ENCODE data around the gene RGS12. TPM values are rescaled to one million over a fixed set of nuclear protein-coding genes. Genes with fewer than 3 reads are reported as not detected.

Gene RGS12
- total RNA-seq, 4 donors from 2014 or later = 14.6 to 25.1 (median 20.9) TPM

DNA sequence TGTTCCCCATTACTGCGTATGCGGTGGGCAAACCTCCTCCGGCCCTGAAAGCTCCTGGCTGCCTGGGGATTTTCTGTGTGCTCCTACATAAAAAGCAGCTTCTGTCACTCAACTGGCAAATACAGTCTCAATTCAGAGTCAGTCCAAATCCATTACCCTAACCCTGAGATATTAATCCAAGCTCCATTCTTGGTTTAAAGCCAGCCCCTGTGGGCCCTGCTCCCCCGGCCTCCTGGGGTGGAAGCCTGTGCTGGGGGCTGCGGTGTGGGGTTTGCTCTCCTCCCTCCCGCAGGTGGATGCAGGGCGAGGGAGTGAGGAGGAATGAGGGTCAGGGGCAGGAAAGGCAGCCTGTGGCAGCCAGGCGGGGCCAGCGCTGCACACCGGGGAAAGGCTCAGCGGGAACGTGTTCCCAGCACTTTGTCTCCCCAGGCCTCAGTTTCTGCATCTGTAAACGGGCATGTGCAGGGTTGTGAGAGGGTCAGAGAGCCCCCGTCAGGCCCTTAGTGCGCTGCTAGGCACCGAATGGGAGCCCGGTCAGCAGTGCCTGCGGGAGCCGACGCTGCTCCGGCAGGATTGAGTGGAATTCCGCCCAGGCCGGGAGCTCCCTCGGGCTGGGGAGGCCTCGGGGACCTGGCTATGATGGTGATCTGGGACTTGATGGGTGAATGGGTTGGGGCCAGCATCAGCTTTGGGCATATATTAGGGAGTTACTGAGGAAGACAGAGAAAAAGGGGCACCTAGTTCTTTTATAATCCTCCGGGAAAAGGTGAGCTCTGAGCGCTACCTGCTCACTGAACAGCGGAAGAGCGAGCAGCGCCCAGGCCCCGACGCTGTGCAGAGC lies 6.3 kb upstream of the RGS12 start:
- Histone ChIP-seq H3K27ac (no peak overlapping the region), H3K4me1 (peaks cover 5 to 8% of the 10 kb centered on the region in 2 donors), H3K27me3 (no peaks in the 10 kb centered on the region), H3K36me3 (no peaks in the 10 kb centered on the region), H3K9me3 (no peaks in the 10 kb centered on the region), H3K4me3 (replicated peaks in 1 of 3) (no peak overlapping the region)
- 74 to 77% methylated on average over 32 of the region's 32 CpGs for WGBS, 2 donors
- DNase-seq = no peak
- intact Hi-C loops (cut with DNase I) = no loop called here
- TF ChIP-seq, protein P1, sequence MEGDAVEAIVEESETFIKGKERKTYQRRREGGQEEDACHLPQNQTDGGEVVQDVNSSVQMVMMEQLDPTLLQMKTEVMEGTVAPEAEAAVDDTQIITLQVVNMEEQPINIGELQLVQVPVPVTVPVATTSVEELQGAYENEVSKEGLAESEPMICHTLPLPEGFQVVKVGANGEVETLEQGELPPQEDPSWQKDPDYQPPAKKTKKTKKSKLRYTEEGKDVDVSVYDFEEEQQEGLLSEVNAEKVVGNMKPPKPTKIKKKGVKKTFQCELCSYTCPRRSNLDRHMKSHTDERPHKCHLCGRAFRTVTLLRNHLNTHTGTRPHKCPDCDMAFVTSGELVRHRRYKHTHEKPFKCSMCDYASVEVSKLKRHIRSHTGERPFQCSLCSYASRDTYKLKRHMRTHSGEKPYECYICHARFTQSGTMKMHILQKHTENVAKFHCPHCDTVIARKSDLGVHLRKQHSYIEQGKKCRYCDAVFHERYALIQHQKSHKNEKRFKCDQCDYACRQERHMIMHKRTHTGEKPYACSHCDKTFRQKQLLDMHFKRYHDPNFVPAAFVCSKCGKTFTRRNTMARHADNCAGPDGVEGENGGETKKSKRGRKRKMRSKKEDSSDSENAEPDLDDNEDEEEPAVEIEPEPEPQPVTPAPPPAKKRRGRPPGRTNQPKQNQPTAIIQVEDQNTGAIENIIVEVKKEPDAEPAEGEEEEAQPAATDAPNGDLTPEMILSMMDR (IDR thresholded peaks at IDR 0.05) = no peak
- no peak for TF ChIP-seq POLR2A (IDR thresholded peaks at IDR 0.05)

DNA sequence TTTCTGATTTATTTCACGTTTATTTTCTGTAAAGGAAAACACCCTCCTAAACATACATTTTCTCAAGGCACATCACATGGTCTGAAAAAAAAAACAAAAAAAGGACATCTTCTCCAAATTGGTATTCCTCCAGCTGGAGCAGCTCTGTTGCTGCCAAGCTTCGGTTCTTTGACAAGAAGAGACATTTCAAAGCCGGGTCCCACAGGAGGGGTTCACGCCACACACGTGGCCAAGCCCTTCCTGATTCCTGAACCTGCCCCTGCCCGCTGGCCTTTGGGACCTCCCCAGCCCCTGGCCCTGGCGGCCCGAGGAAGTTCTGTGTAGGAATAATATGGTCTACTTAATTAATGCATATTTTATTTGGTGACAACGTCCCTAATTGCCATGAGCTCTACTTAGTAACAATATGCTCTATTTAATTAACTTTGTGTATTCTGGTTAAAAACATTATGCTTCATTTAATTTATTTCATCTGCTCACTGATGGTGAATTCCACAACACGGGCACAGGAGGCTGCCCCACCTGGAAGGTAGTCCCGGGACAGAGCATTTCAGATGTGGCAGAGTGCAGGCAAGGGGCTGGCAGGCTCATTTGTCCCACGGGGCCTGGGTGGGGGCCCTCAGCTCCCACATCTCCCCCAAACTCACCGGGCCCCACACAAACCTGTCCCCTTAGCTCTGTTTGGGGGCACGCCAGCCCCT lies 5.4 kb upstream of the RGS12 start:
- DNase-seq = no peak
- no peaks in the 10 kb centered on the region for H3K27me3 ChIP-seq
- peaks cover 9 to 11% of the 10 kb centered on the region in 2 donors for H3K4me1 ChIP-seq
- no peak overlapping the region for H3K27ac ChIP-seq
- H3K4me3 ChIP-seq (replicated peaks in 1 of 3) = no peak overlapping the region
- intact Hi-C loops (cut with DNase I) = no loop called here
- TF ChIP-seq, protein P1 (IDR thresholded peaks at IDR 0.05) = no peak
- TF ChIP-seq POLR2A (IDR thresholded peaks at IDR 0.05) = no peak
- no peaks in the 10 kb centered on the region for H3K9me3 ChIP-seq
- H3K36me3 ChIP-seq = no peaks in the 10 kb centered on the region
- WGBS, 2 donors = 57 to 62% methylated on average over 13 to 14 of the region's 14 CpGs

DNA sequence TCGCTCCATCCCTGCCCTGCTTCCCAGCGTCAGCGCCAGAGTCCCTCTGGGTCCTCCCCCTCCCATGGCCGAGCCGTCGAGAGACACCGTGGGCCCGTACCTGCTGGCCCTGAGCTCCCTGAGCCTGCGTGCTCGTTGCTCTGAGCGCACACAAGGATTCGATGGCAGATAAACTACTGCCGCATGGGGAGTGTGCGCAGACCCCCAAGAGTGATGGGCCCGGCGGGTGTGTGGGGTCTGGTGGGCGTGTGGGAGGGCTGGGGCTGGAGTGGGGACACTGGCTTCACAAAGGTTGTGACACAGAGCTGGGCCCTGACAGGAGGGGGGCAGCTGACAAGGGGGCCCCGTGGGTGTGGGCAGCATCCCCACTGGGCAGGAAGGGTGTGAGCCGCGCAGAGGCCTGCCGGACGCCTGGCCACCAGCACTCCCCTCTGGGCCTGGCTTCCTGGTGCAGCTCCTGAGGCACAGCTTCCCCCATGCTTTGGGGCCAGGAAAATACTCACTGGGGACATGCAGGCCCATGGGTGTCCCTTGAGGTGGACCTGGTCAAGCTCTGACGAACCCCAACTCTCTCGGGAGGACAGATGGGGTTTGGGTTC lies 4.8 kb upstream of the RGS12 start:
- H3K4me3 ChIP-seq (replicated peaks in 1 of 3) = no peak overlapping the region
- H3K27ac ChIP-seq = no peak overlapping the region
- 71 to 77% methylated on average over 14 to 19 of the region's 24 CpGs for WGBS, 2 donors
- DNase-seq = no peak
- no peaks in the 10 kb centered on the region for H3K27me3 ChIP-seq
- TF ChIP-seq, protein P1 (IDR thresholded peaks at IDR 0.05) = no peak
- no peak for TF ChIP-seq POLR2A (IDR thresholded peaks at IDR 0.05)
- H3K36me3 ChIP-seq = no peaks in the 10 kb centered on the region
- H3K4me1 ChIP-seq = peaks cover 9 to 11% of the 10 kb centered on the region in 2 donors
- intact Hi-C loops (cut with DNase I) = no loop called here
- no peaks in the 10 kb centered on the region for H3K9me3 ChIP-seq

DNA sequence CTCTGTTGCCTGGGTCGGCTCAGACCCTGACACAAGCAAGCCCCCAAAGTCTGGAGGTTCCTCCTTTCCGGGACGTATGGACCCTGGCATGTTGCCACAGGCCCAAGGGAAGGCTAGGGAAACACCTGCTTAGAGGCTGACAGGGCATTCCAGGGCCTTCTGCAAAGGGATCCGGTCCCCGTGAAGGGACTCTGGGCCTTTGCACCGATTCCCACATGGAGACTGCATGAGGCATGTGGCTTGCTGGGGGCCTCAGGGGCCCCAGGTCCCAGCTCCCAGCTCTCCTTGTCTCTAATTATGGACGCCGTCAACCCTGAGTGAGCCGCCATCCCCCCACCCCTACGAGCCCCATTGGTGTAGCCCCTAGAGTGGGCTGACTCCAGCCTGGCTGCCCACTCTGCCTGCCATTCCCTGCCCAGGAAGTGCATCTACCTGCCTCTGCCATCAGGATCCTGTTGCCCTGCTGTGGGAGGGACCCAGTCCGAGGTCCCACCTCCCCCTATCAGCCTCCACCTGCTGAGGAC lies 4.2 kb upstream of the RGS12 start:
- intact Hi-C loops (cut with DNase I) = no loop called here
- no peak for DNase-seq
- TF ChIP-seq, protein P1 (IDR thresholded peaks at IDR 0.05) = no peak
- TF ChIP-seq POLR2A (IDR thresholded peaks at IDR 0.05) = no peak
- H3K36me3 ChIP-seq = no peaks in the 10 kb centered on the region
- WGBS, 2 donors = 82 to 87% methylated on average over 4 to 10 of the region's 11 CpGs
- H3K27ac ChIP-seq = no peak overlapping the region
- H3K4me3 ChIP-seq (replicated peaks in 1 of 3) = no peak overlapping the region
- no peaks in the 10 kb centered on the region for H3K27me3 ChIP-seq
- H3K9me3 ChIP-seq = no peaks in the 10 kb centered on the region
- peaks cover 9 to 12% of the 10 kb centered on the region in 2 donors for H3K4me1 ChIP-seq

Data from thyroid gland (tissue), 4 donors.